ENCODE measurements around the gene ING5. TPM values are rescaled to one million over a fixed set of nuclear protein-coding genes. Genes with fewer than 3 reads are reported as not detected.
A peak's percentile ranks its signal among the peaks of the same experiment; 100 is the strongest.
"Not testable (repeated sequence)": the region's sequence is repeated elsewhere in the genome, so short reads cannot be mapped to it uniquely, and the experiment has no call there.

ING5 gene
- total RNA-seq, 6 experiments from 2014 or later: 18.7 to 20.0 (median 19.5) TPM

DNA sequence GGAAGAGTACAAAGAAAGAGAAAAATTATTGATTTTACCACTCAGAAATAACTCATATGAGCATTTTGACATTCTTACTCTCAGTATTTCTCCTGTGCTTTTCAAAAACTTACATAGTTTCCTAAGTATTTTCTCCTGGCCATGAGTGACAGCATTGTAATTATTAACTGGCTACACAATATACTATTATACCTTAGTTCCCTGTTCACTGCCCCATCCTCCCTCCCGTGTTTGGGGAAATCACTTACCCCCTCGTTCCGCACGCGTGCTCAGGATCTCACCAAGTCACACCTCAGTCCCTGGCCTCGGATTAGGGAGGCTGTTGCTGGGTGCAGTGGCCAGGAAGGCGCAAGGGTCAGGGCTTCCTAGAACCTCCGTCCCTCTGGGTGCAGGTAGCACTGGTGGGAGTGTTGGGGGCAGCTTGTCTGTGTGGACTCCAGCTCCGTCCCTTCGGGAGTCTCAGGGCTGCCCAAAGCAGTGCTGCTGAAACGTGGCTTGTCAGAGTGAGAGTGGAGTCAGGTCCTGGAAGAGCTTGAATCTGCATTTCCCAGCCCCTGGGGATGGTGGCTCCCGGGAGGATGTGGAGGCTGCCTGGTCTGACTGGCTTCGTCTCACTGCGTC, 41.1 kb upstream of the ING5 start:
- peaks cover 22% of the 10 kb centered on the region for H3K36me3 Mint-ChIP-seq (ENCODE audit: low read depth)
- no peak overlapping the region for H3K27ac Mint-ChIP-seq
- H3K27me3 Mint-ChIP-seq (ENCODE audit: insufficient read depth): no peaks in the 10 kb centered on the region; the same call in none of the 2 replicates
- TF ChIP-seq, protein P1, sequence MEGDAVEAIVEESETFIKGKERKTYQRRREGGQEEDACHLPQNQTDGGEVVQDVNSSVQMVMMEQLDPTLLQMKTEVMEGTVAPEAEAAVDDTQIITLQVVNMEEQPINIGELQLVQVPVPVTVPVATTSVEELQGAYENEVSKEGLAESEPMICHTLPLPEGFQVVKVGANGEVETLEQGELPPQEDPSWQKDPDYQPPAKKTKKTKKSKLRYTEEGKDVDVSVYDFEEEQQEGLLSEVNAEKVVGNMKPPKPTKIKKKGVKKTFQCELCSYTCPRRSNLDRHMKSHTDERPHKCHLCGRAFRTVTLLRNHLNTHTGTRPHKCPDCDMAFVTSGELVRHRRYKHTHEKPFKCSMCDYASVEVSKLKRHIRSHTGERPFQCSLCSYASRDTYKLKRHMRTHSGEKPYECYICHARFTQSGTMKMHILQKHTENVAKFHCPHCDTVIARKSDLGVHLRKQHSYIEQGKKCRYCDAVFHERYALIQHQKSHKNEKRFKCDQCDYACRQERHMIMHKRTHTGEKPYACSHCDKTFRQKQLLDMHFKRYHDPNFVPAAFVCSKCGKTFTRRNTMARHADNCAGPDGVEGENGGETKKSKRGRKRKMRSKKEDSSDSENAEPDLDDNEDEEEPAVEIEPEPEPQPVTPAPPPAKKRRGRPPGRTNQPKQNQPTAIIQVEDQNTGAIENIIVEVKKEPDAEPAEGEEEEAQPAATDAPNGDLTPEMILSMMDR (IDR thresholded peaks at IDR 0.05): no peak
- no peak overlapping the region for H3K4me3 Mint-ChIP-seq
- peaks cover 10% of the 10 kb centered on the region for H3K4me1 Mint-ChIP-seq (ENCODE audit: low read depth)
- no peaks in the 10 kb centered on the region for H3K9me3 Mint-ChIP-seq
- DNase-seq: no peak

DNA sequence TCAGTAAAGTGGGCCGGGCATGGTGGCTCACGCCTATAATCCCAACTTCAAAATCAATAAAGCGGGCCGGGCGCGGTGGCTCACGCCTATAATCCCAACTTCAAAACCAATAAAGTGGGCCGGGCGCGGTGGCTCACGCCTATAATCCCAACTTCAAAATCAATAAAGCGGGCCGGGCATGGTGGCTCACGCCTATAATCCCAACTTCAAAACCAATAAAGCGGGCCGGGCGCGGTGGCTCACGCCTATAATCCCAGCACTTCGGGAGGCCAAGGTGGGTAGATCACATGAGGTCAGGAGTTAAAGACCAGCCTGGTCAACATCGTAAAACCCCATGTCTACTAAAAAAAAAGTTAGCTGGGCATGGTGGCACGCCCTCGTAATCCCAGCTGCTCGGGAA, 39.1 kb upstream of the ING5 start:
- not testable (repeated sequence) for H3K27me3 Mint-ChIP-seq (ENCODE audit: insufficient read depth); H3K27ac Mint-ChIP-seq; H3K4me3 Mint-ChIP-seq; H3K9me3 Mint-ChIP-seq; DNase-seq
- peaks cover 17% of the 10 kb centered on the region for H3K36me3 Mint-ChIP-seq (ENCODE audit: low read depth)
- peaks cover 18% of the 10 kb centered on the region for H3K4me1 Mint-ChIP-seq (ENCODE audit: low read depth)

DNA sequence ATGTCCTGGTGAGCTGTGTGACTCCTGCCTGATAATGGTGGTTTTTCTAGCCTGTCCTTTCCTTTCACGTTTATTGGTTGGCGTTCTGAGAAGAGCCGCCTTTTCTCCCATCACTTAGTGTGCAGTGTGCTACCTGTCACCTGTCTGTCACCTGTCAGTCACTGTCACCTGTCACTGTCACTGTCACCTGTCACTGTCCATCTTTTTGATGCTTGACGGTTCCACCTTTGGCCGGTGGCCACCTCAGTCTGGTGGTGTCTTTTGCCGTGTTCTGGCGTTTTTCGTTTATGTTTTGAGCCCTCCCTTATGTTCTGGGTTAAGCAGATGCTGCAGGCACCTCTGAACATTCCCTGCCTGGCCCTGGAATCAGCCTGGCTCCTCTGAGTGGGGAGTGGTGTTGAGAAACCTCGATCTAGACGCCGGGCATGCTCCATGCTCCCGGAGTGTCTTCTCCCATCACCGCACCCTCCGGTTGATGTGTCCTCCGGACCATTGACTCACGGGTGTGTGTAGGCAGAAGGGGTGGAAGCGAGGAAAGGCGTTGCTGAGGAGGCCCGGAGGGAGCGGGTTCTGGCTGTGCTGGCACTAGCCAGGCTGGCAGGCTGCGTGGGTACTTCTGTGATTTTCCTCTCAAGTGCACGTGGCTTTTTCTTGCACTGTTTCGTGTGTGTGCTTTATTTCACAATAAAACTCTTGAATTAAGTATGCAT, 36.0 kb upstream of the ING5 start:
- DNase-seq: no peak

DNA sequence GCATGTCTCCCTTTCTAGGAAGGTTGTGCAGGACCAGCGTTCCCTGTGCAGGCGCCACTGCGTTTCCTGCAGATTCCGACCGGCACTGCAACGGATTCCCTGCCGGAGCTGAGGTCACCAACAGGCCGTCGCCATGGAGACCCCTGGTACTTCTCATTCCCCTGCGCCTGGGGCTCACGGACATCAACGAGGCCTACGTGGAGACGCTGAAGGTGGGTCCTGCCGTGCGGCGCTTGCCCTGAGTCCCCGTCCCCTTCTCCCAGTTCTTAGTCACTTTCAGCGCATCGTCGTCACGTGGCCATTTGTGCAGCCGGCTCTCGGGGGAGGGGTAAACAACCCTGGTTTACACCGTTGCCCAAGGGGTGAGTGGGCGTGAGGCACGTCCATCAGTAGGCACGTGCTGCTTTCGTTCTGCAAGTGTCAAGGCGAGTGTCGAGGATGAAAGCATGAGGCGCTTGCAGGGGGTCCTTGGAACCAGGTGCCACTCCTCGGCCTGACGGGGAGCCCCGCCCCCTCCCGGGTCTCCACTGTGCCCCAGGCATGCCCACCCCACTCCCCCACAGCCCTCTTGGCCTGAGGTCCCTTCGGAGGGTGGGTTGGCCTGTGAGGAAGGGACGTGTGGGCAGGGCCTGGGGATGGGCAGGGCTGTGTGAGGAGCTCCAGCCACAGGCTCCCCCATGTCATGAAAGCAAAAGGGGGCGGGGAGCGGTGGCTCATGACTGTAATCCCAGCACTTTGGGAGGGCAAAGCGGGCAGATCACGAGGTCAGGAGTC, 35.0 kb upstream of the ING5 start:
- no peaks in the 10 kb centered on the region; the same call in none of the 2 replicates for H3K27me3 Mint-ChIP-seq (ENCODE audit: insufficient read depth)
- peaks cover 18% of the 10 kb centered on the region for H3K4me1 Mint-ChIP-seq (ENCODE audit: low read depth)
- H3K27ac Mint-ChIP-seq: no peak overlapping the region
- TF ChIP-seq, protein P1 (IDR thresholded peaks at IDR 0.05): no peak
- no peak for DNase-seq
- H3K9me3 Mint-ChIP-seq: no peaks in the 10 kb centered on the region
- no peaks in the 10 kb centered on the region for H3K36me3 Mint-ChIP-seq (ENCODE audit: low read depth)
- H3K4me3 Mint-ChIP-seq: no peak overlapping the region

More for the DNA sequence above, 36.0 kb upstream of the ING5 start:
- Mint-ChIP-seq H3K36me3 (ENCODE audit: low read depth) (no peaks in the 10 kb centered on the region), H3K27ac (peak overlapping the region; percentile 97), H3K4me3 (no peak overlapping the region; the same call in 1 of the 2 replicates), H3K9me3 (no peaks in the 10 kb centered on the region), H3K4me1 (ENCODE audit: low read depth) (peaks cover 18% of the 10 kb centered on the region), H3K27me3 (ENCODE audit: insufficient read depth) (no peaks in the 10 kb centered on the region; the same call in none of the 2 replicates)
- TF ChIP-seq, protein P1 (IDR thresholded peaks at IDR 0.05): peak; percentile 13; the same call in 1 of the 2 replicates

DNA sequence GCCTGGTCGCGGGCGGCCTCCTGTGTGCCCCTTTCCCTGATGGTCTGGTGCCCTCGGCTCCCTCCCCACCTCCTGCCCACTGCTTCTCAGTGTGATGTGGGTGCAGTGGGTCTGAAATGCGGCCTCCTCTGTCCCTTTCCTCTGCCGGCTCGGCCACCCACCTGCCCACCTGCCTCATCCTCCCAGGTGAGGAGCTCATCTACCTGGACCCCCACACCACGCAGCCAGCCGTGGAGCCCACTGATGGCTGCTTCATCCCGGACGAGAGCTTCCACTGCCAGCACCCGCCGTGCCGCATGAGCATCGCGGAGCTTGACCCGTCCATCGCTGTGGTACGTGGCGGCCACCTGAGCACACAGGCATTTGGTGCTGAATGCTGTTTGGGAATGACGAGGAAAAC, 33.5 kb upstream of the ING5 start:
- DNase-seq: no peak
- Mint-ChIP-seq H3K36me3 (ENCODE audit: low read depth) (no peaks in the 10 kb centered on the region), H3K4me3 (no peak overlapping the region), H3K4me1 (ENCODE audit: low read depth) (peaks cover 18% of the 10 kb centered on the region), H3K27me3 (ENCODE audit: insufficient read depth) (no peaks in the 10 kb centered on the region; the same call in none of the 2 replicates), H3K9me3 (no peaks in the 10 kb centered on the region), H3K27ac (no peak overlapping the region)
- TF ChIP-seq, protein P1 (IDR thresholded peaks at IDR 0.05): no peak
